Liver (tissue), 9 donors: Measurements from ENCODE around the gene NFIX. TPM values are rescaled to one million over a fixed set of nuclear protein-coding genes. Genes with fewer than 3 reads are reported as not detected.

Source experiments
- DNase-seq: peaks from one replicate; pipeline ENCODE4 v3.0.0-alpha.2; 2017; ENCODE audit warnings: low spot score
- H3K27ac ChIP-seq, 2 donors: one replicate each; pipeline ENCODE4 v1.7.0; 2013; ENCODE audit warnings: inconsistent platforms in 2 of 2, low read length in 2 of 2, control low read depth in 1 of 2, low read depth in 1 of 2, mild to moderate bottlenecking in 1 of 2
- H3K27me3 ChIP-seq, 4 donors: one replicate each; pipeline versions ENCODE4 v1.6.1 to v1.7.0; 2013; ENCODE audit warnings: low read length in 3 of 4, inconsistent platforms in 1 of 4, mild to moderate bottlenecking in 1 of 4, moderate library complexity in 1 of 4; ENCODE audit not compliant: control insufficient read depth in 4 of 4, insufficient read depth in 4 of 4
- H3K36me3 ChIP-seq, 4 donors: one replicate each; pipeline versions ENCODE4 v1.6.1 to v1.7.0; 2013; ENCODE audit warnings: low read length in 3 of 4, mild to moderate bottlenecking in 3 of 4, low read depth in 1 of 4, moderate library complexity in 1 of 4; ENCODE audit not compliant: control insufficient read depth in 4 of 4, insufficient read depth in 3 of 4
- H3K4me1 ChIP-seq, 4 donors: one replicate each; pipeline versions ENCODE4 v1.6.1 to v1.7.0; 2013; ENCODE audit warnings: low read length in 3 of 4, mild to moderate bottlenecking in 3 of 4, moderate library complexity in 1 of 4; ENCODE audit not compliant: control insufficient read depth in 4 of 4, insufficient read depth in 4 of 4
- H3K4me3 ChIP-seq, 3 donors: one replicate each; pipeline versions ENCODE4 v1.6.1 to v1.7.0; 2013; ENCODE audit warnings: low read length in 3 of 3, control low read depth in 1 of 3, low read depth in 1 of 3, mild to moderate bottlenecking in 1 of 3
- H3K9ac ChIP-seq, 2 donors: one replicate each; pipeline ENCODE4 v1.7.0; 2013; ENCODE audit warnings: low read length in 2 of 2, mild to moderate bottlenecking in 2 of 2, moderate library complexity in 2 of 2, control low read depth in 1 of 2, low read depth in 1 of 2
- H3K9me3 ChIP-seq, 4 donors: one replicate each; pipeline versions ENCODE4 v1.6.1 to v1.7.0; 2013; ENCODE audit warnings: low read length in 3 of 4; ENCODE audit not compliant: control insufficient read depth in 4 of 4
- EGR1 ChIP-seq, 2 donors: IDR thresholded peaks; 2 replicates each; pipeline ENCODE4 v1.6.1; 2016 to 2018; ENCODE audit warnings: antibody characterized with exemption in 2 of 2, low read depth in 2 of 2
- FOXA1 ChIP-seq: IDR thresholded peaks from 2 replicates; pipeline ENCODE4 v1.6.1; 2016; ENCODE audit warnings: antibody characterized with exemption
- FOXA2 ChIP-seq: IDR thresholded peaks from 2 replicates; pipeline ENCODE4 v1.6.1; 2016; ENCODE audit warnings: antibody characterized with exemption
- GABPA ChIP-seq, 2 donors: IDR thresholded peaks in 1 of 2; conservative IDR thresholded peaks in 1 of 2; 2 replicates each; pipeline ENCODE4 v1.6.1; 2016; ENCODE audit warnings: antibody characterized with exemption in 2 of 2, mild to moderate bottlenecking in 1 of 2, moderate library complexity in 1 of 2
- HNF4A ChIP-seq, 2 donors: conservative IDR thresholded peaks; 2 replicates each; pipeline ENCODE4 v1.6.1; 2016; ENCODE audit warnings: antibody characterized with exemption in 2 of 2, mild to moderate bottlenecking in 2 of 2
- HNF4G ChIP-seq: IDR thresholded peaks from 2 replicates; pipeline ENCODE4 v1.6.1; 2016; ENCODE audit warnings: antibody characterized with exemption
- JUND ChIP-seq, 2 donors: IDR thresholded peaks; 2 replicates each; pipeline ENCODE4 v1.6.1; 2016; ENCODE audit warnings: antibody characterized with exemption in 2 of 2
- NR2F2 ChIP-seq: IDR thresholded peaks from 2 replicates; pipeline ENCODE4 v1.6.1; 2016; ENCODE audit warnings: antibody characterized with exemption
- RAD21 ChIP-seq, 2 donors: IDR thresholded peaks; 2 replicates each; pipeline ENCODE4 v1.6.1; 2016; ENCODE audit warnings: antibody characterized with exemption in 2 of 2, mild to moderate bottlenecking in 2 of 2
- RXRA ChIP-seq, 2 donors: IDR thresholded peaks; 2 replicates each; pipeline ENCODE4 v1.6.1; 2017 to 2018; ENCODE audit warnings: antibody characterized with exemption in 2 of 2, mild to moderate bottlenecking in 1 of 2
- TAF1 ChIP-seq: conservative IDR thresholded peaks from 2 replicates; pipeline ENCODE4 v1.6.1; 2016; ENCODE audit warnings: antibody characterized with exemption, mild to moderate bottlenecking
- YY1 ChIP-seq: IDR thresholded peaks from 2 replicates; pipeline ENCODE4 v1.6.1; 2016; ENCODE audit warnings: antibody characterized with exemption, mild to moderate bottlenecking
- WGBS: extraction: QIAGEN DNeasy Blood & Tissue Kit; methylation state at CpG from one replicate; pipeline ENCODE4 v1.1.7; 2013; 5-methylcytosine and 5-hydroxymethylcytosine counted together
- polyA plus RNA-seq, 2 donors: library from polyadenylated mRNA; stranded (reverse) in 1 of 2; unstranded in 1 of 2; fragments of 200-250 nt in 1 of 2; fragments of >200 nt in 1 of 2; fragmentation: Nextera tagmentation in 1 of 2; extraction: Ambion mirVana in 1 of 2; gene quantifications; one replicate each; pipeline versions ENCODE4 v1.2.1 to v1.2.3, GENCODE V29; 2013 to 2015
- total RNA-seq, 2 donors: library from RNA; depleted of rRNA; stranded (reverse); fragments of >200 nt; gene quantifications; one replicate each; pipeline ENCODE4 v1.2.3, GENCODE V29; 2014
- TF ChIP-seq, protein P1 (sequence below): IDR thresholded peaks from 2 replicates; pipeline ENCODE4 v1.6.1; 2016; ENCODE audit warnings: antibody characterized with exemption
- TF ChIP-seq, protein P2 (sequence below): IDR thresholded peaks from 2 replicates; pipeline ENCODE4 v1.6.1; 2016; ENCODE audit warnings: antibody characterized with exemption, mild to moderate bottlenecking
- TF ChIP-seq, protein P3 (sequence below): fragments of 150-350 bp; IDR thresholded peaks from 2 replicates; pipeline ENCODE4 v1.5.1; 2017; ENCODE audit warnings: improper control_type of control experiment, low read depth, low read length; ENCODE audit not compliant: missing input control
- TF ChIP-seq, protein P4 (sequence below): IDR thresholded peaks from 2 replicates; pipeline ENCODE4 v1.6.1; 2016; ENCODE audit warnings: antibody characterized with exemption
- TF ChIP-seq, protein P5 (sequence below): IDR thresholded peaks from 2 replicates; pipeline ENCODE4 v1.6.1; 2016; ENCODE audit warnings: antibody characterized with exemption
- donor health status: healthy.
- donor health status: healthy.
- donor health status: healthy.
- donor health status: healthy.
- donor health status: healthy.

The NFIX gene
- total and polyA plus RNA-seq, 4 donors, result 3.3 to 18.4 (median 12.6) TPM

DNA sequence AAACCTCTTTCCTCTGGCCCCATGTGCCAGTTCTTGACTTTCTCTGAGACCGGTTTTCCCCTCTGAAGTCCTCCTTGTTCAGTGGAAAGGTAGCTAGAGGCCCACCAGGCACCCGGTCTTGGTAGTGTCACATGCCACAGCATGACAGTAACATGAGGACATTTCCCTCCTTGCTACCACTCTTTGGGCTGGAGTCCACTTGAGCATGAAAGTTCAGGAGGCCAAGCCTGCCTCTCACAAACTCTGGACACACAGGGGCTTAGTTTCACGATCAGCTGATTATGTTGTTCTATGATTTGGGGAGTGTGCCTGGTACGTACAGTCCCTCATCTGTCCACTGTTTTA lies 45.6 kb downstream of the NFIX start:
- DNase-seq, result no peak
- H3K4me3 ChIP-seq, result no peak overlapping the region
- TF ChIP-seq, protein P1, sequence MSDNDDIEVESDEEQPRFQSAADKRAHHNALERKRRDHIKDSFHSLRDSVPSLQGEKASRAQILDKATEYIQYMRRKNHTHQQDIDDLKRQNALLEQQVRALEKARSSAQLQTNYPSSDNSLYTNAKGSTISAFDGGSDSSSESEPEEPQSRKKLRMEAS, result no peak
- no peak for TF ChIP-seq YY1
- no peak for TF ChIP-seq HNF4A (conservative IDR thresholded peaks at IDR 0.05)
- TF ChIP-seq, protein P2, sequence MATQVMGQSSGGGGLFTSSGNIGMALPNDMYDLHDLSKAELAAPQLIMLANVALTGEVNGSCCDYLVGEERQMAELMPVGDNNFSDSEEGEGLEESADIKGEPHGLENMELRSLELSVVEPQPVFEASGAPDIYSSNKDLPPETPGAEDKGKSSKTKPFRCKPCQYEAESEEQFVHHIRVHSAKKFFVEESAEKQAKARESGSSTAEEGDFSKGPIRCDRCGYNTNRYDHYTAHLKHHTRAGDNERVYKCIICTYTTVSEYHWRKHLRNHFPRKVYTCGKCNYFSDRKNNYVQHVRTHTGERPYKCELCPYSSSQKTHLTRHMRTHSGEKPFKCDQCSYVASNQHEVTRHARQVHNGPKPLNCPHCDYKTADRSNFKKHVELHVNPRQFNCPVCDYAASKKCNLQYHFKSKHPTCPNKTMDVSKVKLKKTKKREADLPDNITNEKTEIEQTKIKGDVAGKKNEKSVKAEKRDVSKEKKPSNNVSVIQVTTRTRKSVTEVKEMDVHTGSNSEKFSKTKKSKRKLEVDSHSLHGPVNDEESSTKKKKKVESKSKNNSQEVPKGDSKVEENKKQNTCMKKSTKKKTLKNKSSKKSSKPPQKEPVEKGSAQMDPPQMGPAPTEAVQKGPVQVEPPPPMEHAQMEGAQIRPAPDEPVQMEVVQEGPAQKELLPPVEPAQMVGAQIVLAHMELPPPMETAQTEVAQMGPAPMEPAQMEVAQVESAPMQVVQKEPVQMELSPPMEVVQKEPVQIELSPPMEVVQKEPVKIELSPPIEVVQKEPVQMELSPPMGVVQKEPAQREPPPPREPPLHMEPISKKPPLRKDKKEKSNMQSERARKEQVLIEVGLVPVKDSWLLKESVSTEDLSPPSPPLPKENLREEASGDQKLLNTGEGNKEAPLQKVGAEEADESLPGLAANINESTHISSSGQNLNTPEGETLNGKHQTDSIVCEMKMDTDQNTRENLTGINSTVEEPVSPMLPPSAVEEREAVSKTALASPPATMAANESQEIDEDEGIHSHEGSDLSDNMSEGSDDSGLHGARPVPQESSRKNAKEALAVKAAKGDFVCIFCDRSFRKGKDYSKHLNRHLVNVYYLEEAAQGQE, result no peak
- TF ChIP-seq FOXA1, result no peak
- no peak for TF ChIP-seq HNF4G
- TF ChIP-seq RAD21 (IDR thresholded peaks at IDR 0.05), result no peak
- TF ChIP-seq, protein P3, sequence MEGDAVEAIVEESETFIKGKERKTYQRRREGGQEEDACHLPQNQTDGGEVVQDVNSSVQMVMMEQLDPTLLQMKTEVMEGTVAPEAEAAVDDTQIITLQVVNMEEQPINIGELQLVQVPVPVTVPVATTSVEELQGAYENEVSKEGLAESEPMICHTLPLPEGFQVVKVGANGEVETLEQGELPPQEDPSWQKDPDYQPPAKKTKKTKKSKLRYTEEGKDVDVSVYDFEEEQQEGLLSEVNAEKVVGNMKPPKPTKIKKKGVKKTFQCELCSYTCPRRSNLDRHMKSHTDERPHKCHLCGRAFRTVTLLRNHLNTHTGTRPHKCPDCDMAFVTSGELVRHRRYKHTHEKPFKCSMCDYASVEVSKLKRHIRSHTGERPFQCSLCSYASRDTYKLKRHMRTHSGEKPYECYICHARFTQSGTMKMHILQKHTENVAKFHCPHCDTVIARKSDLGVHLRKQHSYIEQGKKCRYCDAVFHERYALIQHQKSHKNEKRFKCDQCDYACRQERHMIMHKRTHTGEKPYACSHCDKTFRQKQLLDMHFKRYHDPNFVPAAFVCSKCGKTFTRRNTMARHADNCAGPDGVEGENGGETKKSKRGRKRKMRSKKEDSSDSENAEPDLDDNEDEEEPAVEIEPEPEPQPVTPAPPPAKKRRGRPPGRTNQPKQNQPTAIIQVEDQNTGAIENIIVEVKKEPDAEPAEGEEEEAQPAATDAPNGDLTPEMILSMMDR, result no peak
- H3K9me3 ChIP-seq, result no peaks in the 10 kb centered on the region
- peaks cover 0 to 2% (median 0%) of the 10 kb centered on the region in 4 donors for H3K36me3 ChIP-seq
- H3K4me1 ChIP-seq, result peaks cover 3 to 35% (median 33%) of the 10 kb centered on the region in 4 donors
- 83% methylated on average over 4 of the region's 4 CpGs for WGBS
- no peak overlapping the region for H3K9ac ChIP-seq
- H3K27me3 ChIP-seq, result no peaks in the 10 kb centered on the region
- H3K27ac ChIP-seq, result no peak overlapping the region

DNA sequence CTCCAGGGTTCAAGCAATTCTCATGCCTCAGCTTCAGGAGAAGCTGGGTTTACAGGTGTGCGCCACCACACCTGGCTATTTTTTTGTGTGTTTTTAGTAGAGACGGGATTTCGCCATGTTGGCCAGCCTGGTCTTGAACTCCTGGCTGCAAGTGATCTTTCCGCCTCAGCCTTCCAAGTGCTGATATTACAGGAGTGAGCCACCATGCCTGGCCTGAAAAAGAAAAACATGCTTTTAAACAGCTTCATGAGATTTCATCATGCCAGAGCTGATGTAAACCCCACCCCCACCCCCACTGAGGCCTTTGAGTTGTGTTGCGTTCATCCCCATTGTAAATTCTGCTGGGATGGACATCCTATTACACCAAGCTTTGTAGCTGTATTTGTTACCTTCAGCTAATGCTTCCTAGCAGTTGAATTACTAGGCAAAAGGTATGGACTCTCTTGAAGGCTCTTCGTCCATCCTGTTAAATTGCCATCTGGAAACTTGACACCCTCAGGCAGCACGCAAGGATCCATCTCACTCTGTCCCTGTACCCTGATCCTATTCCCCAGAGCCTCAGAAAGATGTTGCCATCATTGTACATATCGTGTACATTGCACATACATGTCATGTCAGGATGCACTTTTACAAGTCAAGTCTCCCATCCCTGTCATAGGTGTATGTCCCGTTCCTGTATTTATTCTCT lies 47.3 kb downstream of the NFIX start:
- Histone ChIP-seq H3K9ac (no peak overlapping the region), H3K36me3 (peaks cover 0 to 2% (median 0%) of the 10 kb centered on the region in 4 donors), H3K27me3 (no peaks in the 10 kb centered on the region), H3K4me1 (peaks cover 1 to 19% (median 17%) of the 10 kb centered on the region in 4 donors), H3K27ac (no peak overlapping the region), H3K4me3 (no peak overlapping the region), H3K9me3 (no peaks in the 10 kb centered on the region)
- TF ChIP-seq, protein P1, result no peak
- no peak for TF ChIP-seq NR2F2
- no peak for TF ChIP-seq YY1
- TF ChIP-seq GABPA (IDR thresholded peaks at IDR 0.05 in 1 of 2, conservative IDR thresholded peaks at IDR 0.05 in 1 of 2), result no peak
- no peak for TF ChIP-seq TAF1
- TF ChIP-seq, protein P4, sequence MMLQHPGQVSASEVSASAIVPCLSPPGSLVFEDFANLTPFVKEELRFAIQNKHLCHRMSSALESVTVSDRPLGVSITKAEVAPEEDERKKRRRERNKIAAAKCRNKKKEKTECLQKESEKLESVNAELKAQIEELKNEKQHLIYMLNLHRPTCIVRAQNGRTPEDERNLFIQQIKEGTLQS, result no peak
- TF ChIP-seq JUND (IDR thresholded peaks at IDR 0.05), result no peak
- no peak for TF ChIP-seq HNF4A (conservative IDR thresholded peaks at IDR 0.05)
- no peak for TF ChIP-seq EGR1 (IDR thresholded peaks at IDR 0.05; ENCODE audit: low read depth in 2 of 2)
- no peak for TF ChIP-seq RXRA (IDR thresholded peaks at IDR 0.05)
- no peak for TF ChIP-seq FOXA2
- TF ChIP-seq, protein P5, sequence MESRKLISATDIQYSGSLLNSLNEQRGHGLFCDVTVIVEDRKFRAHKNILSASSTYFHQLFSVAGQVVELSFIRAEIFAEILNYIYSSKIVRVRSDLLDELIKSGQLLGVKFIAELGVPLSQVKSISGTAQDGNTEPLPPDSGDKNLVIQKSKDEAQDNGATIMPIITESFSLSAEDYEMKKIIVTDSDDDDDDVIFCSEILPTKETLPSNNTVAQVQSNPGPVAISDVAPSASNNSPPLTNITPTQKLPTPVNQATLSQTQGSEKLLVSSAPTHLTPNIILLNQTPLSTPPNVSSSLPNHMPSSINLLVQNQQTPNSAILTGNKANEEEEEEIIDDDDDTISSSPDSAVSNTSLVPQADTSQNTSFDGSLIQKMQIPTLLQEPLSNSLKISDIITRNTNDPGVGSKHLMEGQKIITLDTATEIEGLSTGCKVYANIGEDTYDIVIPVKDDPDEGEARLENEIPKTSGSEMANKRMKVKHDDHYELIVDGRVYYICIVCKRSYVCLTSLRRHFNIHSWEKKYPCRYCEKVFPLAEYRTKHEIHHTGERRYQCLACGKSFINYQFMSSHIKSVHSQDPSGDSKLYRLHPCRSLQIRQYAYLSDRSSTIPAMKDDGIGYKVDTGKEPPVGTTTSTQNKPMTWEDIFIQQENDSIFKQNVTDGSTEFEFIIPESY, result no peak
- no peak for DNase-seq
- 92% methylated on average over 9 of the region's 9 CpGs for WGBS
